ENCODE measurements around the gene FOS.

DNA sequence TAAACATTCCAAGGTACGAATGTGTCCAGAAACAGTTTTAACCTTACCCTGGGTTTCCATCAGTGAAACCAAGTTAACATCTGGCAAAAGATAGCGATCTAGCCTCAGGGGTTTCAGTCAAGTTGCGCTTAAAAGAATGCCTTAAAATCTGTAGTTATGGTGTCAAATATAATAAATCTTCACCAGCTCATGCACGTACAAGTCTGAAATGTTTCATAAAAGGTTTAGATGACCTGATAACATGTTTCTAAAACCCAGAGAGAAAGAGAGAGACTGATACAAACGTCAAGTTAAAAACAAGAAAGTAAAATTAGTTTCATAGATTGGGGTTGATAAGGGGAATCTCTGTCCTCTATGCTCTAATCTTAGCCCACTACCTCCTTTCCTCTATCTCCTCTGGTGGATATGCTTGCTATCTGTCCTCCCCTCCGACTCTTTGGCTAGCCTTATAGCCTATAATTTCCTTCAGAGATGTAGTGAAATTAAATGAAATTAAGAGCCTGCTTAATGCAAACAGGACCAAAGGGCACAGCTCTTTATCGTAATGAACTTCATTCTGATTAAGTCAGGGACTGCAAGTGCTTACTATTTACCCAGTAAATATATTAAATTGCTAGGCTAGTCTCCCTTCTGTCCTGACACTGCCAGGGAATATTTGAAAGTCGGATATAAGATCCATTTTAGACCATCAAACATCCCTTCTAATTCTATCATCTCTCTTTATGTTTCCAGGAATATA lies 18.4 kb upstream of the FOS start:
- TF ChIP-seq POLR2A (IDR thresholded peaks at IDR 0.05; ENCODE audit: low read length) (no peak), GATA1 (IDR thresholded peaks at IDR 0.05; ENCODE audit: low read depth, low read length) (no peak)

Measured in erythroblast (primary cell).